ENCODE measurements around the gene ZDHHC20. TPM values are rescaled to one million over a fixed set of nuclear protein-coding genes. Genes with fewer than 3 reads are reported as not detected.

The ZDHHC20 gene
- total RNA-seq, 2 donors from 2014 or later: 70.3 to 80.7 TPM

DNA sequence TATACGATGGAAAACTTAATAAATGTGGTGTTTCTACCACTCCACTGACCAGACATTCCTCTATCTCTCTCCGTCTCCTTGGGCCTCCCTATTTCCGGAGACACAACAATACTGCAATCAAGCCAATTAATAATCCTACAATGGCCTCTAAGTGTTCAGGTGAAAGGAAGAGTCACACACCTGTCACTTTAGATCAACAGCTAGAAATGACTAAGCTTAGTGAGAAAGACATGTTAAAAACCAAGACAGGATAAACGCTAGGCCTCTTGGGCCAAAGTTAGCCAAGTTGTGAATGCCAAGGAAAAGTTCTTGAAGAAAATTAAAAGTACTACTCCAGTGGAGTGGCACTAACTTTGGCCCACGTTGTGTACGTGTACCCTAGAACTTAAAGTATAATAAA, 22.5 kb downstream of the ZDHHC20 start:
- DNase-seq (ENCODE audit: low spot score): no peak
- no peak for ATAC-seq (ENCODE audit: insufficient number of reproducible peaks, low FRiP score, low read depth)
- peaks cover 11% of the 10 kb centered on the region for H3K9me3 ChIP-seq
- no peak overlapping the region for H3K27ac ChIP-seq
- H3K4me3 ChIP-seq: no peak overlapping the region
- TF ChIP-seq, protein P1, sequence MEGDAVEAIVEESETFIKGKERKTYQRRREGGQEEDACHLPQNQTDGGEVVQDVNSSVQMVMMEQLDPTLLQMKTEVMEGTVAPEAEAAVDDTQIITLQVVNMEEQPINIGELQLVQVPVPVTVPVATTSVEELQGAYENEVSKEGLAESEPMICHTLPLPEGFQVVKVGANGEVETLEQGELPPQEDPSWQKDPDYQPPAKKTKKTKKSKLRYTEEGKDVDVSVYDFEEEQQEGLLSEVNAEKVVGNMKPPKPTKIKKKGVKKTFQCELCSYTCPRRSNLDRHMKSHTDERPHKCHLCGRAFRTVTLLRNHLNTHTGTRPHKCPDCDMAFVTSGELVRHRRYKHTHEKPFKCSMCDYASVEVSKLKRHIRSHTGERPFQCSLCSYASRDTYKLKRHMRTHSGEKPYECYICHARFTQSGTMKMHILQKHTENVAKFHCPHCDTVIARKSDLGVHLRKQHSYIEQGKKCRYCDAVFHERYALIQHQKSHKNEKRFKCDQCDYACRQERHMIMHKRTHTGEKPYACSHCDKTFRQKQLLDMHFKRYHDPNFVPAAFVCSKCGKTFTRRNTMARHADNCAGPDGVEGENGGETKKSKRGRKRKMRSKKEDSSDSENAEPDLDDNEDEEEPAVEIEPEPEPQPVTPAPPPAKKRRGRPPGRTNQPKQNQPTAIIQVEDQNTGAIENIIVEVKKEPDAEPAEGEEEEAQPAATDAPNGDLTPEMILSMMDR (IDR thresholded peaks at IDR 0.05): no peak
- H3K36me3 ChIP-seq: no peaks in the 10 kb centered on the region
- H3K4me1 ChIP-seq (ENCODE audit: control insufficient read depth in 1 of 2, low read depth in 2 of 2): peaks cover 0 to 4% of the 10 kb centered on the region in 2 donors
- no peaks in the 10 kb centered on the region for H3K27me3 ChIP-seq (replicated peaks; ENCODE audit: insufficient read depth)

DNA sequence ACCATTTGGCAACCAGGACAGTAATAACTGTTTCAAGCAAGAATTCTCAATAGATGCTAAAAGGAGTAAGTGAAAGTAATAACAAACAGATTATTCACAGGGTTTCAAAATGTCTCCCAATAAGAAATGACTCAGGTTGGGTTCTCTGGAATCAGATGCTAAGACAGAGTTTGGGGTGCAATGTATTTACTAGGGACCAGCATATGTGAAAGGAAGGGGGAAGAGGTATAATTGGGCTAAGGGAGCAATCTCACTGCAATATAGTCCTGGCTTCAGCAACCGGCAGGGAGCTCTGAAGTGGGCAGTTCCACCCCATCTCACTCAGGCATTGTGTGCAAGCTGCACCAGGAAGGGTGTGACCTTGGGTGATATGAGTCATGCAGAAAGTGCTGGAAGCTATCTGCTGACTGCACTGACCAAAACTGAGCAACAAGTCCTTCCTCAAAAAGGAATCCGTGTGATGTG, 23.4 kb downstream of the ZDHHC20 start:
- TF ChIP-seq, protein P1 (IDR thresholded peaks at IDR 0.05): no peak
- H3K4me3 ChIP-seq: peak overlapping the region; percentile 1
- DNase-seq (ENCODE audit: low spot score): peak; percentile 13

DNA sequence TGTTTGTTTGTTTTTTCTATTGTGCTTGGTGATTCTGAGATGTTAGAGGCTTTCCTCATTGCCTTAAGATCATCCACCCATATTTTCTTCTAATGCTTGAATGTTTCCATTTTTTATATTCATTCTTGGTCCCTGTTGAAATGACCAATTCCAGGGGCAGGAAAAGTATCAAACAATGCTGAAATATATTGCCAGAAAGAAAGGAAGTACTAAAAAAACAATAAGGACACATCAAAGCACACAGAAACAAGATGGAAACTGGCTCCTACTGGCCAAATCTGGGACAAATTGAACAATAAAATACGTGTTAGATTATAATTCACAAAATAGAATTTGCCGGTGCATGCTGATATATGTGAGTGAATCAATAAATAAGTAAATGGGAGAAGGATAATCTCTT, 23.9 kb downstream of the ZDHHC20 start:
- TF ChIP-seq, protein P1 (IDR thresholded peaks at IDR 0.05): no peak
- Histone ChIP-seq H3K36me3 (no peaks in the 10 kb centered on the region), H3K4me3 (no peak overlapping the region), H3K4me1 (ENCODE audit: control insufficient read depth in 1 of 2, low read depth in 2 of 2) (peaks cover 0 to 4% of the 10 kb centered on the region in 2 donors), H3K27me3 (replicated peaks; ENCODE audit: insufficient read depth) (no peaks in the 10 kb centered on the region), H3K9me3 (peaks cover 11% of the 10 kb centered on the region), H3K27ac (peak overlapping the region in 1 of 2 donors; percentile 21)
- DNase-seq (ENCODE audit: low spot score): no peak
- no peak for ATAC-seq (ENCODE audit: insufficient number of reproducible peaks, low FRiP score, low read depth)

More for the DNA sequence above, 23.4 kb downstream of the ZDHHC20 start:
- ATAC-seq (ENCODE audit: insufficient number of reproducible peaks, low FRiP score, low read depth): no peak
- Histone ChIP-seq H3K4me1 (ENCODE audit: control insufficient read depth in 1 of 2, low read depth in 2 of 2) (peaks cover 0 to 4% of the 10 kb centered on the region in 2 donors), H3K27me3 (replicated peaks; ENCODE audit: insufficient read depth) (no peaks in the 10 kb centered on the region), H3K27ac (no peak overlapping the region), H3K36me3 (no peaks in the 10 kb centered on the region), H3K9me3 (peaks cover 11% of the 10 kb centered on the region)

DNA sequence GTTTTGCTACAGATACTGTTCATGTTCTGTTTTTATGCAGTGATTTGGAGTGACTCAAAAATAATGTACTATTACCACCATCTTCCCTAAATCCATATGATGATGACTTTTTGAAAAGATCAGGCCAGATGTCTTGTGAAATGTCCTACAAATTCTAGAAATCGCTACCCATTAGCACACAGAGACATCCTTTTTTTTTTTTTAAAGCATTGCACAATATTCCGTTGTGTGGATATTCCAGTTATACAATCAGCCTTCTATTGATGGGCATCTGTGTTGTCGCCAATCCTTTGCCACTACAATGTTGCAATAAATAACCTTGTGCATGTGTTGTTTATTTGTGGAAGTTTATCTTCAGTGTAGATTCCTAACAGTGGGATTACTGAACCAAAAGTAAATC, 24.5 kb downstream of the ZDHHC20 start:
- DNase-seq (ENCODE audit: low spot score) (no peak), ATAC-seq (ENCODE audit: insufficient number of reproducible peaks, low FRiP score, low read depth) (no peak)
- no peak overlapping the region for H3K27ac ChIP-seq
- H3K4me1 ChIP-seq (ENCODE audit: control insufficient read depth in 1 of 2, low read depth in 2 of 2): peaks cover 0 to 4% of the 10 kb centered on the region in 2 donors
- H3K36me3 ChIP-seq: no peaks in the 10 kb centered on the region
- no peaks in the 10 kb centered on the region for H3K27me3 ChIP-seq (replicated peaks; ENCODE audit: insufficient read depth)
- H3K9me3 ChIP-seq: peaks cover 11% of the 10 kb centered on the region
- no peak overlapping the region for H3K4me3 ChIP-seq
- TF ChIP-seq, protein P1 (IDR thresholded peaks at IDR 0.05): no peak

DNA sequence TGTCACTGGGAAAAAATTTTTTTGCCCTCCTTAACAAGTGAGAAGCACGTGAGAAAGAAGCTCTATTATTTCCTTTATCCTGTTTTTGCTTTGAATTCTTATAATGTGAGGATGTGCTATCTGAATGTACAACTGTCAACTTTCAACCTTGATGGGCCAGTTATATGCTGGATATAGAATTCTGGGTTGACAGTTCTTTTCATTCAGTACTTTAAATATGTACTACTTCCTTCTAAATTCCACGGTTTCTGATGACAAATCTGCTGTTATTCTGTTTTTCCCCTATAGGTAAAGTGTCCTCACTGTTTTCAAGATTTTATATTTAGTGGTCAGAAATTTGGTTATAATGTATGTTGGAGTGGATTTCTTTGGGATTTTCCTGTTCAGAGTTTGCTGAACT, 29.9 kb downstream of the ZDHHC20 start:
- Histone ChIP-seq H3K36me3 (no peaks in the 10 kb centered on the region), H3K4me1 (ENCODE audit: control insufficient read depth in 1 of 2, low read depth in 2 of 2) (no peaks in the 10 kb centered on the region), H3K9me3 (peaks cover 8% of the 10 kb centered on the region), H3K27ac (no peak overlapping the region), H3K27me3 (replicated peaks; ENCODE audit: insufficient read depth) (no peaks in the 10 kb centered on the region), H3K4me3 (no peak overlapping the region)
- ATAC-seq (ENCODE audit: insufficient number of reproducible peaks, low FRiP score, low read depth) (no peak), DNase-seq (ENCODE audit: low spot score) (no peak)
- TF ChIP-seq, protein P1 (IDR thresholded peaks at IDR 0.05): no peak
